CD14-positive monocyte (primary cell): ENCODE measurements around the gene SLX4. TPM values are rescaled to one million over a fixed set of nuclear protein-coding genes. Genes with fewer than 3 reads are reported as not detected.

ENCODE experiments used
- DNase-seq, 3 donors: peaks; one replicate each; pipeline ENCODE4 v3.0.0-alpha.2; 2011 to 2022
- H2AFZ ChIP-seq: 2 replicates; pipeline ENCODE4 v1.6.0; 2012; ENCODE audit warnings: mild to moderate bottlenecking, low read depth, low read length, inconsistent platforms; ENCODE audit not compliant: insufficient read depth, poor library complexity, severe bottlenecking
- H3K27ac ChIP-seq, 2 donors: 1 replicate in 1 of 2; 2 replicates in 1 of 2; pipeline ENCODE4 v1.5.1; 2012 to 2013; ENCODE audit warnings: low read length in 2 of 2, control low read depth in 1 of 2, inconsistent platforms in 1 of 2, low read depth in 1 of 2, mild to moderate bottlenecking in 1 of 2
- H3K27me3 ChIP-seq, 2 donors: one replicate each; pipeline versions ENCODE4 v1.6.0 to v1.6.1; 2011 to 2013; ENCODE audit warnings: low read length in 2 of 2; ENCODE audit not compliant: control insufficient read depth in 2 of 2, insufficient read depth in 2 of 2
- H3K36me3 ChIP-seq, 2 donors: replicated peaks in 1 of 2; 1 replicate in 1 of 2; 2 replicates in 1 of 2; pipeline versions ENCODE4 v1.5.1 to v1.6.1; 2012 to 2013; ENCODE audit warnings: low read length in 2 of 2, control low read depth in 1 of 2, inconsistent platforms in 1 of 2, mild to moderate bottlenecking in 1 of 2; ENCODE audit not compliant: insufficient read depth in 2 of 2, control insufficient read depth in 1 of 2
- H3K4me1 ChIP-seq, 2 donors: 1 replicate in 1 of 2; 2 replicates in 1 of 2; pipeline versions ENCODE4 v1.5.1 to v1.6.1; 2012 to 2013; ENCODE audit warnings: low read length in 2 of 2, control low read depth in 1 of 2, inconsistent platforms in 1 of 2, mild to moderate bottlenecking in 1 of 2, moderate library complexity in 1 of 2; ENCODE audit not compliant: insufficient read depth in 2 of 2, control insufficient read depth in 1 of 2
- H3K4me2 ChIP-seq: replicated peaks from 2 replicates; pipeline ENCODE3; 2012; ENCODE audit warnings: low read length, moderate library complexity, mild to moderate bottlenecking; ENCODE audit not compliant: poor library complexity, severe bottlenecking; ENCODE audit errors: extremely low read depth
- H3K4me3 ChIP-seq, 3 experiments: fragments of 200-600 bp in 1 of 3; sonication (generic) in 1 of 3; replicated peaks in 1 of 3; 1 replicate in 2 of 3; 2 replicates in 1 of 3; pipeline ENCODE4 v1.5.1; 2011 to 2013; ENCODE audit warnings: low read length in 3 of 3, mild to moderate bottlenecking in 3 of 3, control low read depth in 2 of 3, low read depth in 2 of 3, inconsistent platforms in 1 of 3, moderate library complexity in 1 of 3
- H3K79me2 ChIP-seq: 2 replicates; pipeline ENCODE4 v1.6.0; 2012; ENCODE audit warnings: mild to moderate bottlenecking, control low read depth, inconsistent platforms, low read length, moderate library complexity; ENCODE audit not compliant: insufficient read depth
- H3K9ac ChIP-seq: 2 replicates; pipeline ENCODE4 v1.6.0; 2017; ENCODE audit warnings: low read length, mild to moderate bottlenecking; ENCODE audit not compliant: insufficient read depth, poor library complexity, severe bottlenecking
- H3K9me3 ChIP-seq, 2 donors: replicated peaks in 1 of 2; 1 replicate in 1 of 2; 2 replicates in 1 of 2; pipeline versions ENCODE4 v1.5.1 to v1.6.1; 2012 to 2013; ENCODE audit warnings: low read length in 2 of 2, control low read depth in 1 of 2; ENCODE audit not compliant: control insufficient read depth in 1 of 2, insufficient read depth in 1 of 2
- H4K20me1 ChIP-seq: 2 replicates; pipeline ENCODE4 v1.6.0; 2012; ENCODE audit warnings: mild to moderate bottlenecking, low read length, control low read depth, moderate library complexity; ENCODE audit not compliant: insufficient read depth
- H3K27ac Mint-ChIP-seq, 7 donors: one replicate each; pipeline ENCODE4 v1.8.0; 2020; ENCODE audit warnings: mild to moderate bottlenecking in 7 of 7, mixed read lengths in 7 of 7, moderate library complexity in 6 of 7, inconsistent platforms in 2 of 7
- H3K27me3 Mint-ChIP-seq, 3 donors: one replicate each; pipeline ENCODE4 v1.8.0; 2021 to 2022; ENCODE audit warnings: low read depth in 3 of 3, mild to moderate bottlenecking in 3 of 3, mixed read lengths in 3 of 3, moderate library complexity in 3 of 3, inconsistent platforms in 1 of 3
- H3K36me3 Mint-ChIP-seq, 2 donors: one replicate each; pipeline ENCODE4 v1.8.0; 2020; ENCODE audit warnings: mixed read lengths in 2 of 2, inconsistent platforms in 1 of 2, mild to moderate bottlenecking in 1 of 2
- H3K4me1 Mint-ChIP-seq: one replicate; pipeline ENCODE4 v1.8.0; 2020; ENCODE audit warnings: mild to moderate bottlenecking, mixed read lengths
- H3K4me3 Mint-ChIP-seq, 2 donors: one replicate each; pipeline ENCODE4 v1.8.0; 2020; ENCODE audit warnings: mild to moderate bottlenecking in 2 of 2, mixed read lengths in 2 of 2, moderate library complexity in 1 of 2
- H3K9me3 Mint-ChIP-seq, 7 donors: one replicate each; pipeline ENCODE4 v1.8.0; 2020 to 2022; ENCODE audit warnings: mixed read lengths in 7 of 7, mild to moderate bottlenecking in 6 of 7, moderate library complexity in 6 of 7, inconsistent platforms in 2 of 7
- WGBS: methylation state at CpG from one replicate; pipeline ENCODE4 v1.1.5; 2013; ENCODE audit warnings: missing lambda C conversion rate; ENCODE audit not compliant: insufficient coverage; 5-methylcytosine and 5-hydroxymethylcytosine counted together
- intact Hi-C, 2 donors: fragments of 100-400 bp; cut with micrococcal nuclease; formaldehyde crosslinking; loops; one replicate each; pipeline versions ENCODE4 v1.15.0 to v1.15.1; 2023
- polyA plus RNA-seq, 3 donors: library from polyadenylated mRNA; depleted of rRNA in 1 of 3; unstranded in 2 of 3; stranded (reverse) in 1 of 3; fragments of 300-500 nt in 2 of 3; fragments of >200 nt in 1 of 3; fragmentation: Illumina TruSeq in 2 of 3; gene quantifications; 1 replicate in 2 of 3; 2 replicates in 1 of 3; pipeline ENCODE4 v1.2.3, GENCODE V29; 2012 to 2021
- TF ChIP-seq, protein P1 (sequence below): fragments of 200-600 bp; IDR thresholded peaks from one replicate; pipeline ENCODE4 v1.8.0; 2022; ENCODE audit warnings: antibody characterized with exemption, mild to moderate bottlenecking

The SLX4 gene
- polyA plus RNA-seq, 3 donors = 0.12 to 2.4 (median 0.71) TPM

DNA sequence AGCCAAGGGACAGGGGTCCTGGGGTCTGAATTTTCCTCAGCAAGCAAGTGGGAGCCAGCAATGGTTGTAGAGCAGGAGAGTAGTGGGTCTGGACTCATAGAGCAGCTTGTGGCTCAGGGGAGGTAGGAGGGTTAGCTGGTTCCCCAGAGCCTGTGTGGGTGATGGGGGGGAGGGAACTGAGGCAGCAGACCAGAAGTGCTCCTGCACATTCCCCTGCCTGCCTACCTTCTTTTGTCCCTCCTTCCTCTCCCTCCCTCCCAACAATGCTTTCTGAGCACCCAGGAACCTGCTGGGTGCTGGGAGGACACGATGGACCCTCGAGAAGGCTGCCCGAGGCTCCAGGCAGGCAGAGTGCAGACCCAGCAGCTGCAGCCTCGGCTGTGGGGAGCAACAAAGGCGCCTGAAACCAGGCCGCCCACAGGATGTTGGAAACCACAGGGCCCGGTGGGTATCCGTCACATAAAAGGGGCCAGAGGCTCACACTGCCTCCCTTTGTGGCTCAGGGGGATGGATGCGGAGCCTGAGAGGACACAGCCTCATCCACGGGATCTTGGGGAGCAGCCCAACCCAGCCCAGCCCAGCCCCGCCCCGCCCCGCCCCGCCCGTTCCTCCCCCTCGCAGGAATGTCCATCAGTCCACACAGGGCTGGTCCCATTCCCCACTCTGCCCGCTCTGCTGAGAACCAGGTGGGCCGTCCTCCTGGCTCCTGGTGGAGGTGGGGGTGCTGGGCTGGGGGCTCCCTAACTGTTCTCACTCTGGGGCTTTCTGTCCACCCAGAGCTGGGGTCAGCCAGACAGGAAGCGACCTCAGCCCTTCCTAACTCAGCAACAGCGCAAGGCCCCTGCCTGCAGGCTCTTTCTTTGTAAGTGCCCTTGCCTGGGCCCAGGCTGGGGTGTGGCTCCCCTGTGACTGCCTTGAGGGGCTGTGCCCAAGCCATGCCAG, 32.5 kb downstream of the SLX4 start:
- peaks cover 41 to 66% (median 44%) of the 10 kb centered on the region in 3 donors for H3K27me3 Mint-ChIP-seq
- peaks cover 41 to 45% of the 10 kb centered on the region in 2 donors for H3K4me1 ChIP-seq
- peaks cover 10 to 21% of the 10 kb centered on the region in 2 donors for H3K36me3 ChIP-seq
- no peak for DNase-seq
- peaks cover 0 to 31% of the 10 kb centered on the region in 2 donors for H3K27me3 ChIP-seq
- no peaks in the 10 kb centered on the region for H3K9me3 ChIP-seq
- peak overlapping the region; percentile 63 for H2AFZ ChIP-seq
- H3K4me2 ChIP-seq = peak overlapping the region; percentile 46
- H3K9me3 Mint-ChIP-seq = peaks cover 0 to 7% (median 2%) of the 10 kb centered on the region in 7 donors
- no peaks in the 10 kb centered on the region for H3K79me2 ChIP-seq
- H3K9ac ChIP-seq = no peak overlapping the region
- peak overlapping the region; percentile 9 to 83 for H3K4me3 Mint-ChIP-seq
- H3K4me1 Mint-ChIP-seq = peaks cover 47% of the 10 kb centered on the region
- TF ChIP-seq, protein P1, sequence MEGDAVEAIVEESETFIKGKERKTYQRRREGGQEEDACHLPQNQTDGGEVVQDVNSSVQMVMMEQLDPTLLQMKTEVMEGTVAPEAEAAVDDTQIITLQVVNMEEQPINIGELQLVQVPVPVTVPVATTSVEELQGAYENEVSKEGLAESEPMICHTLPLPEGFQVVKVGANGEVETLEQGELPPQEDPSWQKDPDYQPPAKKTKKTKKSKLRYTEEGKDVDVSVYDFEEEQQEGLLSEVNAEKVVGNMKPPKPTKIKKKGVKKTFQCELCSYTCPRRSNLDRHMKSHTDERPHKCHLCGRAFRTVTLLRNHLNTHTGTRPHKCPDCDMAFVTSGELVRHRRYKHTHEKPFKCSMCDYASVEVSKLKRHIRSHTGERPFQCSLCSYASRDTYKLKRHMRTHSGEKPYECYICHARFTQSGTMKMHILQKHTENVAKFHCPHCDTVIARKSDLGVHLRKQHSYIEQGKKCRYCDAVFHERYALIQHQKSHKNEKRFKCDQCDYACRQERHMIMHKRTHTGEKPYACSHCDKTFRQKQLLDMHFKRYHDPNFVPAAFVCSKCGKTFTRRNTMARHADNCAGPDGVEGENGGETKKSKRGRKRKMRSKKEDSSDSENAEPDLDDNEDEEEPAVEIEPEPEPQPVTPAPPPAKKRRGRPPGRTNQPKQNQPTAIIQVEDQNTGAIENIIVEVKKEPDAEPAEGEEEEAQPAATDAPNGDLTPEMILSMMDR = no peak
- H3K27ac ChIP-seq = no peak overlapping the region
- intact Hi-C loops = no loop called here
- 11% methylated on average over 10 of the region's 20 CpGs for WGBS
- no peak overlapping the region for H3K27ac Mint-ChIP-seq
- peaks cover 28 to 36% of the 10 kb centered on the region in 2 donors for H3K36me3 Mint-ChIP-seq
- no peaks in the 10 kb centered on the region for H4K20me1 ChIP-seq
- H3K4me3 ChIP-seq = peak overlapping the region in 1 of 3 experiments; percentile 40

DNA sequence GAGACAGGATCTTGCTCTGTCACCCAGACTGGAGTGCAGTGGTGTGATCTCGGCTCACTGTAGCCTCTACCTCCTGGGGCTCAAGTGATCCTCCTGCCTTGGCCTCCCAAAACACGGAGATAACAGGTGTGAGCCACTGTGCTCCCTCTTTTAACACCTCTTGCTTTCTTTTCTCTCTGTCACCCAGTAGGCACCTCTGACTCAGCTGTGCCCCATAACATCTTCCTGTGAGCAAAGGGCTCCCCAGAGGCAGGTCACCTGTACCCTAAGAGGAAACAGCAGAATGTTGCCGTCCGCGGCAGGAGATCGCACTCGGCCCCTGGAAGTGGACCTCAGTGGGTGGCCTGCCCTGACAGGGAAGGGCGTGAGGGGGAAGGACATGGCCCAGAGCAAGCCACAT, 33.3 kb downstream of the SLX4 start:
- H3K4me2 ChIP-seq = no peak overlapping the region
- DNase-seq = no peak
- Mint-ChIP-seq H3K27me3 (peaks cover 40 to 63% (median 44%) of the 10 kb centered on the region in 3 donors), H3K4me3 (peak overlapping the region in 1 of 2 donors; percentile 83), H3K36me3 (peaks cover 20 to 29% of the 10 kb centered on the region in 2 donors), H3K9me3 (peaks cover 0 to 7% (median 2%) of the 10 kb centered on the region in 7 donors), H3K27ac (peak overlapping the region in 1 of 7 donors; percentile 26), H3K4me1 (peaks cover 47% of the 10 kb centered on the region)
- no peaks in the 10 kb centered on the region for H3K79me2 ChIP-seq
- H3K27ac ChIP-seq = no peak overlapping the region
- peaks cover 4 to 14% of the 10 kb centered on the region in 2 donors for H3K36me3 ChIP-seq
- H3K4me3 ChIP-seq = no peak overlapping the region
- H4K20me1 ChIP-seq = no peaks in the 10 kb centered on the region
- peaks cover 0 to 31% of the 10 kb centered on the region in 2 donors for H3K27me3 ChIP-seq
- TF ChIP-seq, protein P1 = no peak
- no peaks in the 10 kb centered on the region for H3K9me3 ChIP-seq
- no peak overlapping the region for H3K9ac ChIP-seq
- intact Hi-C loops = no loop called here
- 14% methylated on average over 8 of the region's 8 CpGs for WGBS
- H2AFZ ChIP-seq = no peak overlapping the region
- H3K4me1 ChIP-seq = peaks cover 41 to 45% of the 10 kb centered on the region in 2 donors
